ENCODE measurements around the gene NFIC.
"Not testable (repeated sequence)": the region's sequence is repeated elsewhere in the genome, so short reads cannot be mapped to it uniquely, and the experiment has no call there.

The NFIC gene

GRCh38 chr19:3441089-3441985 lies 75.0 kb downstream of the NFIC start:
- DNase-seq (ENCODE audit: low read depth in 1 of 2, low spot score in 1 of 2) = no peak
- in situ Hi-C loops (cut with HindIII; ENCODE audit: low pct_unique_long_range_greater_than_20kb, low sequenced_read_pairs) = no loop called here
- TF ChIP-seq JUND (IDR thresholded peaks at IDR 0.05; ENCODE audit: low read depth) = no peak

GRCh38 chr19:3441986-3442329 lies 75.6 kb downstream of the NFIC start:
- no peak for TF ChIP-seq JUND (IDR thresholded peaks at IDR 0.05; ENCODE audit: low read depth)
- in situ Hi-C loops (cut with HindIII; ENCODE audit: low pct_unique_long_range_greater_than_20kb, low sequenced_read_pairs) = no loop called here
- DNase-seq (ENCODE audit: low read depth in 1 of 2, low spot score in 1 of 2) = no peak

- TF ChIP-seq JUND (IDR thresholded peaks at IDR 0.05; ENCODE audit: low read depth) = no peak
- in situ Hi-C loops (cut with HindIII; ENCODE audit: low pct_unique_long_range_greater_than_20kb, low sequenced_read_pairs) = no loop called here
- no peak for DNase-seq (ENCODE audit: low read depth in 1 of 2, low spot score in 1 of 2)
Observed at GRCh38 chr19:3442487-3443071, 76.2 kb downstream of the NFIC start.

- in situ Hi-C loops (cut with HindIII; ENCODE audit: low pct_unique_long_range_greater_than_20kb, low sequenced_read_pairs) = no loop called here
Observed at GRCh38 chr19:3443840-3444694, 77.7 kb downstream of the NFIC start.

GRCh38 chr19:3444695-3445234 lies 78.4 kb downstream of the NFIC start:
- no peak for DNase-seq (ENCODE audit: low read depth in 1 of 2, low spot score in 1 of 2)
- no peak for TF ChIP-seq JUND (IDR thresholded peaks at IDR 0.05; ENCODE audit: low read depth)
- in situ Hi-C loops (cut with HindIII; ENCODE audit: low pct_unique_long_range_greater_than_20kb, low sequenced_read_pairs) = no loop called here

More at GRCh38 chr19:3443840-3444694, 77.7 kb downstream of the NFIC start:
- no peak for DNase-seq (ENCODE audit: low read depth in 1 of 2, low spot score in 1 of 2)
- no peak for TF ChIP-seq JUND (IDR thresholded peaks at IDR 0.05; ENCODE audit: low read depth)

- DNase-seq (ENCODE audit: low read depth in 1 of 2, low spot score in 1 of 2); in situ Hi-C loops (cut with HindIII; ENCODE audit: low pct_unique_long_range_greater_than_20kb, low sequenced_read_pairs): not testable (repeated sequence)
Observed at GRCh38 chr19:3446657-3447056, 80.3 kb downstream of the NFIC start.

- TF ChIP-seq JUND (IDR thresholded peaks at IDR 0.05; ENCODE audit: low read depth) = no peak
- no peak for DNase-seq (ENCODE audit: low read depth in 1 of 2, low spot score in 1 of 2)
- in situ Hi-C loops (cut with HindIII; ENCODE audit: low pct_unique_long_range_greater_than_20kb, low sequenced_read_pairs) = no loop called here
Observed at GRCh38 chr19:3448616-3449334, 82.4 kb downstream of the NFIC start.

GRCh38 chr19:3450796-3451411 lies 84.5 kb downstream of the NFIC start:
- no peak for TF ChIP-seq JUND (IDR thresholded peaks at IDR 0.05; ENCODE audit: low read depth)
- in situ Hi-C loops (cut with HindIII; ENCODE audit: low pct_unique_long_range_greater_than_20kb, low sequenced_read_pairs) = no loop called here
- DNase-seq (ENCODE audit: low read depth in 1 of 2, low spot score in 1 of 2) = no peak

GRCh38 chr19:3451451-3451866 lies 85.1 kb downstream of the NFIC start:
- TF ChIP-seq JUND (IDR thresholded peaks at IDR 0.05; ENCODE audit: low read depth) = no peak
- no peak for DNase-seq (ENCODE audit: low read depth in 1 of 2, low spot score in 1 of 2)
- in situ Hi-C loops (cut with HindIII; ENCODE audit: low pct_unique_long_range_greater_than_20kb, low sequenced_read_pairs) = no loop called here

GRCh38 chr19:3452171-3452941 lies 86.0 kb downstream of the NFIC start:
- TF ChIP-seq JUND (IDR thresholded peaks at IDR 0.05; ENCODE audit: low read depth) = no peak
- in situ Hi-C loops (cut with HindIII; ENCODE audit: low pct_unique_long_range_greater_than_20kb, low sequenced_read_pairs) = no loop called here
- DNase-seq (ENCODE audit: low read depth in 1 of 2, low spot score in 1 of 2) = no peak

- in situ Hi-C loops (cut with HindIII; ENCODE audit: low pct_unique_long_range_greater_than_20kb, low sequenced_read_pairs); DNase-seq (ENCODE audit: low read depth in 1 of 2, low spot score in 1 of 2): not testable (repeated sequence)
Observed at GRCh38 chr19:3452942-3453214, 86.5 kb downstream of the NFIC start.
